Osteoblast (primary cell): ENCODE results near the gene GINS1. TPM values are rescaled to one million over a fixed set of nuclear protein-coding genes. Genes with fewer than 3 reads are reported as not detected.

ENCODE experiments used
- DNase-seq: peaks from one replicate; pipeline ENCODE4 v3.0.0; 2011; ENCODE audit warnings: low spot score, mixed read lengths; ENCODE audit not compliant: insufficient read length; ENCODE audit errors: missing footprints
- H2AFZ ChIP-seq: 2 replicates; pipeline ENCODE4 v1.6.0; 2011; ENCODE audit warnings: mild to moderate bottlenecking, low read length
- H3K27ac ChIP-seq: 2 replicates; pipeline ENCODE4 v1.5.1; 2011; ENCODE audit warnings: mild to moderate bottlenecking, low read depth, low read length, moderate library complexity
- H3K27me3 ChIP-seq: 2 replicates; pipeline ENCODE4 v1.6.0; 2012; ENCODE audit warnings: mild to moderate bottlenecking, control low read depth, inconsistent platforms, low read length, moderate library complexity; ENCODE audit not compliant: insufficient read depth
- H3K36me3 ChIP-seq: 2 replicates; pipeline ENCODE4 v1.5.1; 2011; ENCODE audit warnings: mild to moderate bottlenecking, low read length, control low read depth, moderate library complexity; ENCODE audit not compliant: insufficient read depth
- H3K4me1 ChIP-seq: 2 replicates; pipeline ENCODE4 v1.5.1; 2011; ENCODE audit warnings: mild to moderate bottlenecking, low read length, control low read depth, moderate library complexity; ENCODE audit not compliant: insufficient read depth
- H3K4me2 ChIP-seq: 2 replicates; pipeline ENCODE4 v1.6.0; 2011; ENCODE audit warnings: mild to moderate bottlenecking, low read length; ENCODE audit not compliant: insufficient read depth
- H3K4me3 ChIP-seq: fragments of 200-600 bp; sonication (generic); 3 replicates; pipeline ENCODE4 v1.5.1; 2012; ENCODE audit warnings: mild to moderate bottlenecking, low read length, inconsistent platforms; ENCODE audit not compliant: insufficient read depth
- H3K79me2 ChIP-seq: 2 replicates; pipeline ENCODE4 v1.6.0; 2012; ENCODE audit warnings: mild to moderate bottlenecking, low read length, control low read depth, inconsistent platforms; ENCODE audit not compliant: insufficient read depth
- H3K9me3 ChIP-seq: 2 replicates; pipeline ENCODE4 v1.5.1; 2011; ENCODE audit warnings: low read depth, low read length, control low read depth
- H4K20me1 ChIP-seq: 2 replicates; pipeline ENCODE4 v1.6.0; 2012; ENCODE audit warnings: mild to moderate bottlenecking, low read length, control low read depth; ENCODE audit not compliant: insufficient read depth
- total RNA-seq: library from RNA; depleted of rRNA; stranded (reverse); fragments of >200 nt; gene quantifications from 2 replicates; pipeline ENCODE4 v1.2.3, GENCODE V29; 2012
- TF ChIP-seq, protein P1 (sequence below): IDR thresholded peaks from 2 replicates; pipeline ENCODE4 v1.5.1; 2011; ENCODE audit warnings: mild to moderate bottlenecking, low read depth, low read length, moderate library complexity; ENCODE audit errors: extremely low read depth

The GINS1 gene
- total RNA-seq, 1 donor, result 2.2 TPM

DNA sequence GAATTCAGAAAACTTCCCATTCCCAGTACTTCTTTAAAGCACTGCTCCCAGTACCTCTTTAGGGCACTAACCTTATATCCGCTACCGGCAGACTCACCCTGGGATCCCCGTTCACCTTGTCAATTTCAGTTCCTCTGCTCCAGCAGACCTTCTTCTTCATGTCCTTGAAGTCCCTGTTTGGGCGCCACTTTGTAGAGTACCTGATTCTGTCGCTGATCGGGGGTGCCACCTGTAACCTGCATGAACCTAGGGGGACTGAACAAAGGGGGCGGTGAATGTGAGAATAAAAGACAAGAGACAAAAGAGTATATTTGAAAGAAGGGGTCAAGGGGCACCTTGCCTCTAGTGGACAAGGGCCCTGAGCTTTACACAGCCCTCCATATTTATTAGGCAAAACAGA lies 4.9 kb upstream of the GINS1 start:
- Histone ChIP-seq H3K4me3 (no peak overlapping the region), H2AFZ (no peak overlapping the region), H3K27ac (no peak overlapping the region), H3K36me3 (no peaks in the 10 kb centered on the region), H3K9me3 (peaks cover 3% of the 10 kb centered on the region), H3K27me3 (peaks cover 3% of the 10 kb centered on the region), H3K79me2 (no peaks in the 10 kb centered on the region), H3K4me1 (peaks cover 13% of the 10 kb centered on the region), H3K4me2 (no peak overlapping the region), H4K20me1 (no peaks in the 10 kb centered on the region)
- TF ChIP-seq, protein P1, sequence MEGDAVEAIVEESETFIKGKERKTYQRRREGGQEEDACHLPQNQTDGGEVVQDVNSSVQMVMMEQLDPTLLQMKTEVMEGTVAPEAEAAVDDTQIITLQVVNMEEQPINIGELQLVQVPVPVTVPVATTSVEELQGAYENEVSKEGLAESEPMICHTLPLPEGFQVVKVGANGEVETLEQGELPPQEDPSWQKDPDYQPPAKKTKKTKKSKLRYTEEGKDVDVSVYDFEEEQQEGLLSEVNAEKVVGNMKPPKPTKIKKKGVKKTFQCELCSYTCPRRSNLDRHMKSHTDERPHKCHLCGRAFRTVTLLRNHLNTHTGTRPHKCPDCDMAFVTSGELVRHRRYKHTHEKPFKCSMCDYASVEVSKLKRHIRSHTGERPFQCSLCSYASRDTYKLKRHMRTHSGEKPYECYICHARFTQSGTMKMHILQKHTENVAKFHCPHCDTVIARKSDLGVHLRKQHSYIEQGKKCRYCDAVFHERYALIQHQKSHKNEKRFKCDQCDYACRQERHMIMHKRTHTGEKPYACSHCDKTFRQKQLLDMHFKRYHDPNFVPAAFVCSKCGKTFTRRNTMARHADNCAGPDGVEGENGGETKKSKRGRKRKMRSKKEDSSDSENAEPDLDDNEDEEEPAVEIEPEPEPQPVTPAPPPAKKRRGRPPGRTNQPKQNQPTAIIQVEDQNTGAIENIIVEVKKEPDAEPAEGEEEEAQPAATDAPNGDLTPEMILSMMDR, result no peak
- DNase-seq, result no peak

DNA sequence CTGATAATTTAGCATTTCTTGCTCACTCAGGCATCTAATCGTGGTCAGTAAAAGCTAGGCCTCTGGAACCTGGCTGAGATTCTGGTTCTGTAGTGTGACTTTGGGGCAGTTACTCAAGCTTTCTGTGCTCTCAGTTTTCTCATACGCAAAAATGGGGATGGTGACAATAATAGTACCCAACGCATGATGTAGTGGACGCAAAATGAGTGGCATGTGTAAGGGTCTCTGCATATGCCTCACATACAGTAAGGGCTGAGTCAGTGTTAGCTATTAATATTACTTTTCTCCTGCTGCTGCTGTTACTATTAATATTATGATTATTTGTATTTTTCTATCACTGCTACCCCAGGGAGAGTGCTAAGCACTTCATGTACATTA lies 686 bp downstream of the GINS1 start:
- DNase-seq, result peak; percentile 26
- Histone ChIP-seq H4K20me1 (no peaks in the 10 kb centered on the region), H3K79me2 (peaks cover 37% of the 10 kb centered on the region), H3K4me3 (peak overlapping the region; percentile 91), H2AFZ (peak overlapping the region; percentile 99), H3K27me3 (no peaks in the 10 kb centered on the region), H3K9me3 (no peaks in the 10 kb centered on the region), H3K4me2 (peak overlapping the region; percentile 90), H3K36me3 (no peaks in the 10 kb centered on the region), H3K27ac (peak overlapping the region; percentile 80), H3K4me1 (peaks cover 17% of the 10 kb centered on the region)
- TF ChIP-seq, protein P1, result no peak

DNA sequence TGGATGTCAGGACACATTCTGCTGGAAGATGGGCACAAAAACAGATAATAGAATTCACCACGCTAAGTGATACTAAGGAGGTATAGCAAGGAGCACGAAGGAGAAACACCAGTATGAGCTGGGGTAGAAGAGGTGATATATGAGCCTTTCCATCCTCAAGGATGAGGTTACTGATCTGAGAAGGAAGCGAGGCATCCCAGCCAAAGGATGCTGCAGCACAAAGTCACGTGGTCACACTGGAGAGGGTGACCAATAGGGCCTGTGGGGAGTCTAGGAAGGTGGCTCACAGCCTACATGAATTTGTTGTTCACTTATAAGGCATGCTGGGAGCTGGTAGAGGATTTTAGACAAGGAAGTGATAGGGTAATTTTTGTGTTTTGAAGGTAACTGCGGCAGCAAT lies 1.4 kb downstream of the GINS1 start:
- Histone ChIP-seq H3K36me3 (no peaks in the 10 kb centered on the region), H3K79me2 (peaks cover 40% of the 10 kb centered on the region), H3K9me3 (no peaks in the 10 kb centered on the region), H3K27me3 (no peaks in the 10 kb centered on the region), H2AFZ (peak overlapping the region; percentile 99), H3K4me1 (peaks cover 17% of the 10 kb centered on the region), H3K4me3 (no peak overlapping the region), H3K4me2 (peak overlapping the region; percentile 90), H3K27ac (peak overlapping the region; percentile 33), H4K20me1 (no peaks in the 10 kb centered on the region)
- TF ChIP-seq, protein P1, result no peak
- peak; percentile 31 for DNase-seq

GRCh38 chr20:25418776-25419175 lies 11.3 kb downstream of the GINS1 start:
- H2AFZ ChIP-seq, result no peak overlapping the region
- H3K79me2 ChIP-seq, result no peaks in the 10 kb centered on the region
- no peak overlapping the region for H3K4me2 ChIP-seq
- TF ChIP-seq, protein P1, result no peak
- no peak overlapping the region for H3K27ac ChIP-seq
- DNase-seq, result no peak
- H3K4me1 ChIP-seq, result no peaks in the 10 kb centered on the region
- H3K27me3 ChIP-seq, result no peaks in the 10 kb centered on the region
- no peaks in the 10 kb centered on the region for H3K9me3 ChIP-seq
- no peak overlapping the region for H3K4me3 ChIP-seq
- peaks cover 7% of the 10 kb centered on the region for H3K36me3 ChIP-seq
- no peaks in the 10 kb centered on the region for H4K20me1 ChIP-seq
